Suprapubic skin (tissue), 4 donors: Measurements from ENCODE around the gene SLC38A10. TPM values are rescaled to one million over a fixed set of nuclear protein-coding genes. Genes with fewer than 3 reads are reported as not detected.

Experiments
- DNase-seq, 2 donors: peaks; one replicate each; pipeline ENCODE4 v3.0.0-alpha.2; 2019; ENCODE audit warnings: low spot score in 2 of 2
- H3K27ac ChIP-seq: fragments of 200-600 bp; sonication (generic); one replicate; pipeline ENCODE4 v1.5.1; 2019
- H3K27me3 ChIP-seq: fragments of 200-600 bp; sonication (generic); one replicate; pipeline ENCODE4 v1.5.1; 2019
- H3K36me3 ChIP-seq: fragments of 200-600 bp; sonication (generic); one replicate; pipeline ENCODE4 v1.5.1; 2019
- H3K4me1 ChIP-seq: fragments of 200-600 bp; sonication (generic); one replicate; pipeline ENCODE4 v1.5.1; 2019
- H3K4me3 ChIP-seq: fragments of 200-600 bp; sonication (generic); one replicate; pipeline ENCODE4 v1.5.1; 2019; ENCODE audit warnings: mild to moderate bottlenecking
- H3K9me3 ChIP-seq: fragments of 200-600 bp; sonication (generic); one replicate; pipeline ENCODE4 v1.5.1; 2019
- CTCF ChIP-seq, 2 donors: fragments of 200-600 bp in 1 of 2; fragments of 450-650 bp in 1 of 2; sonication (generic) in 1 of 2; IDR thresholded peaks; one replicate each; pipeline ENCODE4 v1.5.1; 2016 to 2019; ENCODE audit warnings: antibody characterized with exemption in 2 of 2, mild to moderate bottlenecking in 1 of 2, moderate library complexity in 1 of 2
- EP300 ChIP-seq: sonication (generic); formaldehyde crosslinking; IDR thresholded peaks from one replicate; pipeline ENCODE4 v1.6.1; 2017; ENCODE audit warnings: antibody characterized with exemption
- POLR2A ChIP-seq, 2 donors: fragments of 450-650 bp; IDR thresholded peaks; one replicate each; pipeline ENCODE4 v1.6.1; 2017; ENCODE audit warnings: antibody characterized with exemption in 2 of 2, mild to moderate bottlenecking in 2 of 2, moderate library complexity in 2 of 2
- POLR2AphosphoS5 ChIP-seq, 3 donors: sonication (generic); formaldehyde crosslinking; IDR thresholded peaks; one replicate each; pipeline ENCODE4 v1.6.1; 2017; ENCODE audit warnings: antibody characterized with exemption in 3 of 3
- WGBS: methylation state at CpG from one replicate; pipeline ENCODE4 v1.1.5; 2018; 5-methylcytosine and 5-hydroxymethylcytosine counted together
- total RNA-seq, 4 donors: library from RNA; depleted of rRNA; stranded (reverse); fragments of >200 nt; gene quantifications; one replicate each; pipeline ENCODE4 v1.1.0, GENCODE V29; 2016

The SLC38A10 gene
- total RNA-seq, 4 donors from 2014 or later, result 48.5 to 84.9 (median 69.4) TPM

- Histone ChIP-seq H3K4me3 (no peak overlapping the region), H3K36me3 (peaks cover 63% of the 10 kb centered on the region), H3K9me3 (no peaks in the 10 kb centered on the region), H3K27ac (no peak overlapping the region), H3K27me3 (no peaks in the 10 kb centered on the region), H3K4me1 (no peaks in the 10 kb centered on the region)
- TF ChIP-seq POLR2AphosphoS5 (IDR thresholded peaks at IDR 0.05) (no peak), POLR2A (IDR thresholded peaks at IDR 0.05) (no peak), CTCF (IDR thresholded peaks at IDR 0.05) (no peak), EP300 (no peak)
- 87% methylated on average over 6 of the region's 6 CpGs for WGBS
- no peak for DNase-seq
Observed at GRCh38 chr17:81267390-81268067, 27.6 kb downstream of the SLC38A10 start.

- no peak overlapping the region for H3K27ac ChIP-seq
- H3K4me3 ChIP-seq, result no peak overlapping the region
- no peak for TF ChIP-seq CTCF (IDR thresholded peaks at IDR 0.05)
- TF ChIP-seq POLR2AphosphoS5 (IDR thresholded peaks at IDR 0.05), result no peak
- no peak for TF ChIP-seq EP300
- no peak for TF ChIP-seq POLR2A (IDR thresholded peaks at IDR 0.05)
- no peaks in the 10 kb centered on the region for H3K27me3 ChIP-seq
- WGBS, result 96% methylated on average over 15 of the region's 22 CpGs
- no peaks in the 10 kb centered on the region for H3K4me1 ChIP-seq
- peaks cover 74% of the 10 kb centered on the region for H3K36me3 ChIP-seq
- DNase-seq, result no peak
- H3K9me3 ChIP-seq, result no peaks in the 10 kb centered on the region
Observed at GRCh38 chr17:81265576-81265975, 29.5 kb downstream of the SLC38A10 start.

- H3K27me3 ChIP-seq, result no peaks in the 10 kb centered on the region
- no peak overlapping the region for H3K27ac ChIP-seq
- H3K9me3 ChIP-seq, result no peaks in the 10 kb centered on the region
- DNase-seq, result no peak
- TF ChIP-seq CTCF (IDR thresholded peaks at IDR 0.05), result no peak
- TF ChIP-seq EP300, result no peak
- TF ChIP-seq POLR2A (IDR thresholded peaks at IDR 0.05), result no peak
- no peak for TF ChIP-seq POLR2AphosphoS5 (IDR thresholded peaks at IDR 0.05)
- H3K36me3 ChIP-seq, result peaks cover 74% of the 10 kb centered on the region
- H3K4me3 ChIP-seq, result no peak overlapping the region
- WGBS, result 94% methylated on average over 5 of the region's 12 CpGs
- H3K4me1 ChIP-seq, result no peaks in the 10 kb centered on the region
Observed at GRCh38 chr17:81264640-81265039, 30.5 kb downstream of the SLC38A10 start.

- TF ChIP-seq CTCF (IDR thresholded peaks at IDR 0.05), result no peak
- TF ChIP-seq EP300, result no peak
- no peak for TF ChIP-seq POLR2AphosphoS5 (IDR thresholded peaks at IDR 0.05)
- TF ChIP-seq POLR2A (IDR thresholded peaks at IDR 0.05), result no peak
- 92% methylated on average over 11 of the region's 40 CpGs for WGBS
- peaks cover 77% of the 10 kb centered on the region for H3K36me3 ChIP-seq
Observed at GRCh38 chr17:81263371-81264181, 31.5 kb downstream of the SLC38A10 start.

GRCh38 chr17:81261582-81262336 lies 33.3 kb downstream of the SLC38A10 start:
- Histone ChIP-seq H3K4me3 (no peak overlapping the region), H3K27ac (no peak overlapping the region), H3K27me3 (no peaks in the 10 kb centered on the region), H3K36me3 (peaks cover 84% of the 10 kb centered on the region), H3K9me3 (no peaks in the 10 kb centered on the region), H3K4me1 (no peaks in the 10 kb centered on the region)
- TF ChIP-seq CTCF (IDR thresholded peaks at IDR 0.05), result no peak
- no peak for TF ChIP-seq EP300
- no peak for TF ChIP-seq POLR2A (IDR thresholded peaks at IDR 0.05)
- no peak for TF ChIP-seq POLR2AphosphoS5 (IDR thresholded peaks at IDR 0.05)
- WGBS, result 92% methylated on average over 35 of the region's 36 CpGs
- DNase-seq, result no peak

More at GRCh38 chr17:81263371-81264181, 31.5 kb downstream of the SLC38A10 start:
- no peak for DNase-seq
- no peaks in the 10 kb centered on the region for H3K4me1 ChIP-seq
- no peaks in the 10 kb centered on the region for H3K27me3 ChIP-seq
- no peak overlapping the region for H3K4me3 ChIP-seq
- no peaks in the 10 kb centered on the region for H3K9me3 ChIP-seq
- no peak overlapping the region for H3K27ac ChIP-seq
